ENCODE results near the gene SLC44A3.

The SLC44A3 gene, protein sequence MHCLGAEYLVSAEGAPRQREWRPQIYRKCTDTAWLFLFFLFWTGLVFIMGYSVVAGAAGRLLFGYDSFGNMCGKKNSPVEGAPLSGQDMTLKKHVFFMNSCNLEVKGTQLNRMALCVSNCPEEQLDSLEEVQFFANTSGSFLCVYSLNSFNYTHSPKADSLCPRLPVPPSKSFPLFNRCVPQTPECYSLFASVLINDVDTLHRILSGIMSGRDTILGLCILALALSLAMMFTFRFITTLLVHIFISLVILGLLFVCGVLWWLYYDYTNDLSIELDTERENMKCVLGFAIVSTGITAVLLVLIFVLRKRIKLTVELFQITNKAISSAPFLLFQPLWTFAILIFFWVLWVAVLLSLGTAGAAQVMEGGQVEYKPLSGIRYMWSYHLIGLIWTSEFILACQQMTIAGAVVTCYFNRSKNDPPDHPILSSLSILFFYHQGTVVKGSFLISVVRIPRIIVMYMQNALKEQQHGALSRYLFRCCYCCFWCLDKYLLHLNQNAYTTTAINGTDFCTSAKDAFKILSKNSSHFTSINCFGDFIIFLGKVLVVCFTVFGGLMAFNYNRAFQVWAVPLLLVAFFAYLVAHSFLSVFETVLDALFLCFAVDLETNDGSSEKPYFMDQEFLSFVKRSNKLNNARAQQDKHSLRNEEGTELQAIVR

GRCh38 chr1:94819945-94820746 lies at the start of gene SLC44A3:
TSS of gene SLC44A3 (plus strand) at chr1:94820357. CDS start at chr1:94820452, 95 bp downstream.
- in situ Hi-C loops (cut with MboI; ENCODE audit: low sequenced_read_pairs), result loop anchor here (25.0 kb wide), 1 partner anchor 758 kb away; no protein-coding TSS in a partner anchor

- in situ Hi-C loops (cut with MboI; ENCODE audit: low sequenced_read_pairs), result no loop called here
Observed at GRCh38 chr1:94772230-94772641, 47.9 kb upstream of the SLC44A3 start.

DNA sequence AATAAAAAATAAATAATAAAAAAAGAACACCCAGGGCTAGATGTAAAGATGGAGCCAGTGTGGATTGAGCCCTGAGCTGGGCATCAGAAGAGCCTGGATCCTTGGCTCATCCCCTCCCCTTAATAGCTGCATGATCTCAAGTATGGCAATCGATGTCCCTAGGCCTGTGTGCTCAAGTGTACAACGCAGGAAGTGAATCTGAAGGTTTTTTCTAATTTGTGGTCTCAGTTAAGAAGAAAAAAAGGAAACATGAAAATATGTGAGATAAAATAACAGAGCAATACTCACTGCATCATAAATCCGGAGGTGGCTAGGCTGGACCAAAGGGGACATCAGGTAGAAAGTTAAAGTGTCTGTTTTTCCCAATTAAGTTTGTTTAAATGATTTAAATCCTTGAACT lies 47.3 kb upstream of the SLC44A3 start:
- in situ Hi-C loops (cut with MboI; ENCODE audit: low sequenced_read_pairs), result no loop called here

- in situ Hi-C loops (cut with MboI; ENCODE audit: low sequenced_read_pairs), result no loop called here
Observed at GRCh38 chr1:94773296-94773809, 46.8 kb upstream of the SLC44A3 start.

- in situ Hi-C loops (cut with MboI; ENCODE audit: low sequenced_read_pairs), result no loop called here
Observed at GRCh38 chr1:94773931-94774422, 46.2 kb upstream of the SLC44A3 start.

DNA sequence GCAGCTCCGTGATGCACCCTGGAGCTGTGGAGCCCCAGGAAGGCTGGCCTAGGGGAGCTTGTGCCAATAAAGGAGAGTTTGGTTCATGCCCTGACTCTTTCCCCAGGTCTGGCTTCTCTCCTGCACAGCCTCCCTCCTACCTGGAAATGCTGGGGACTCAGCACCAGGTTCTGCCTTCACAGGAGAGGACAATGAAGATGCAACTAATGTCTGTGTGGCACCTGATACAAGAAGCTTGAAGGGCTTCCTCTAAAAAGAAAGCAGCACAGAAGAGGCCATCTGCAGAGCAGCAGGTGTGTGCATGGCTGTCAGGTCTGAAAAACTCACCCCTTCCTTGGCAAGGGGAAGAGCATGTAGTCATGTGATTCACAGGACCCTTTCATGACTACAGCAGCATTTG lies 43.7 kb upstream of the SLC44A3 start:
- in situ Hi-C loops (cut with MboI; ENCODE audit: low sequenced_read_pairs), result no loop called here

DNA sequence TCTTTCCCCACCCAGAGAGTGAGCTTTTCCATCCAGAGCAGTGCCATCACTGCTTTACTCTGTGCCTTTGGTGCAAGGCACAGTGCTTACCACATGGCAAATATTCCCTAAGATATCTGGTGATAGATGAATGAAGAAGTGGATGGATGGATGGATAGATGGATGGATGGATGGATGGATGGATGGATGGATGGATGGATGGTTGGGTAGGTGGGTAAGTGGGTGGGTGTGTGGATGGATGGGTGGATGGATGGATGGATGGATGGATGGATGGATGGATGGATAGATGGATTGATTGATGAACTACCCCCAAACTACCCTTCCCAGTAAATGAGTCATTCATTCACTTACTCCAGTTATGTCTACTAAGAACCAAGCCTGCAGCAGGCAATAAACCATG lies 42.9 kb upstream of the SLC44A3 start:
- in situ Hi-C loops (cut with MboI; ENCODE audit: low sequenced_read_pairs), result no loop called here

DNA sequence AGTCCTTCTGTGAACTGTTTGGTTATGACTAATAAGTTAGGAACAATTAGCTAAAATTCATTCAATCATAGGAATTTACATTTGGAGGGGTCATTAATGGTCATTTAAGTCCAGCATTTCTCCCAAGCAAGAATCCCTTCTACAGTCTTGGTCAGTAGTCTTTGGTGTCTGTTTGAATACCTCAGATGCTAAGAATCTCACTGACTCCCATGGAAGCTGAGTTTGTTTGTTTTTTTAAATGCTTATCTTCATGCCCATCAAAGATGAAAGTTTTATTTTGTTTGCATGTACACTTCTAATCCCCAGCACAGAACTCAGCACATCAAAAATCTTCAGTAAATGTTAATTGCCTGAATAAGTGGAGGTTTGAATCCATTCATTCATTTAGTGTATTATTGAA lies 41.3 kb upstream of the SLC44A3 start:
- in situ Hi-C loops (cut with MboI; ENCODE audit: low sequenced_read_pairs), result no loop called here

- in situ Hi-C loops (cut with MboI; ENCODE audit: low sequenced_read_pairs), result no loop called here
Observed at GRCh38 chr1:94783342-94784189, 36.6 kb upstream of the SLC44A3 start.

DNA sequence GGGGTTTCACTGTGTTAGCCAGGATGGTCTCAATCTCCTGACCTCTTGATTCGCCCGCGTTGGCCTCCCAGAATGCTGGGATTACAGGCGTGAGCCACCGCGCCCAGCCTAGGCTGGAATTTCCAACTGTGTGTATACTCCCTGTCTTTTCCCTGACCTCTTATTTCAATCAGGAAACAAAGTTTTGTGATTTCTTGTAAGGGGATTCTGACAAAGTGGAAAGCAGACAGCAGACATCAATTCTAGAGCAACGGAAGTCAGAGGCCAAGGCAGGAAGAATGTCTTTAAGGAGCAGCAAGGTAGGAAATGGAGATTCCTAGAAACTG lies 36.0 kb upstream of the SLC44A3 start:
- in situ Hi-C loops (cut with MboI; ENCODE audit: low sequenced_read_pairs), result no loop called here

DNA sequence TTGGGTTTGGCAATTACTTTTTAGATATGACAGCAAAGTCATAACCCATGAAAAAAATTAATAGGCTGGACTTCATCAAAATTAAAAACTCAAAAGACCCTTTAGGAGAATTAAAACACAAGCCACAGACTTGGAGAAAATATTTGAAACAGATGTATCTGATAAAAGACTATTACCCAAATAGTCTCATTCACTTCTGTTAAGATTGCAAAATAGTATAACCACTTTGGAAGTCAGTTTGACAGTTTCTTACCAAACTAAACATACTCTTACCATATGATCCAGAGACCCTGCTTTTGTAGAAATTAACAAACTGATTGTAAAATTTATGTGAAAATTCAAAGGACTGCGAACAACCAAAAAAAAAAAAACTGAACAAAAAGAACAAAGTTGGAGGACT lies 32.5 kb upstream of the SLC44A3 start:
- in situ Hi-C loops (cut with MboI; ENCODE audit: low sequenced_read_pairs), result no loop called here

DNA sequence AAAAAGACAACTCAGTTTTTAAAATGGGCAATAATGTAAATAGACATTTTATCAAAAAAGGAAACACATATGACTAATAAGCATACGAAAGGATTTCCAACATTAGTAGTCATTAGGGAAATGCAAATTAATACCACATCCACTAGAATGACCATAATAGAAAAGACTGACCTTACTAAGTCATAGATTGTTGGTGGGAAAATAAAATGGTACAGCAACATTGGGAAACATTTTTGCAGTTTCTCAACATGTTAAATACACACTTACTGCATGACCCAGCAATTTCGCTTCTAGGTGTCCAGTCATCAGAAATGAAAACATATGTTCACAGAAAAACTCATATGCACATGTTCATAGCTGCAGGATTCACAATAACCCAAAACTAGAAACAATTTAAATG lies 29.9 kb upstream of the SLC44A3 start:
- in situ Hi-C loops (cut with MboI; ENCODE audit: low sequenced_read_pairs), result no loop called here

DNA sequence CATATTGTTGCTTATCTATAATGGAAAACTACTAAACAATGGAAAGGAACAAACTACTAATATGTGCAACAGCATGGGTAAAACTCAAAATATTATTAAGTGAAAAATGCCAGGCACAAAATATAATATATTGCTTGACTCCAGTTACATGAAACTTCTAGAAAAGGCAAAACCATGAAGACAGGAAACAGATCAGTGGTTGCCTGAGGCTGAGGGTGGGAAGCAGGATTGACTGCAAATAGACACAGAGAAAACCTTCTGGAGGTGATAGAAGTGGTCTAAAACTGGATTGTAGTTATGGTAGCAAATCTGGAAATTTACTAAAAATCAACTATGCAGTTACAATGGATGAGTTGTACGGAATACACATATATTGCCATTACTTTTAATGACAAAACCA lies 29.5 kb upstream of the SLC44A3 start:
- in situ Hi-C loops (cut with MboI; ENCODE audit: low sequenced_read_pairs), result no loop called here

- in situ Hi-C loops (cut with MboI; ENCODE audit: low sequenced_read_pairs), result no loop called here
Observed at GRCh38 chr1:94792473-94793295, 27.5 kb upstream of the SLC44A3 start.

- in situ Hi-C loops (cut with MboI; ENCODE audit: low sequenced_read_pairs), result no loop called here
Observed at GRCh38 chr1:94793296-94793656, 26.9 kb upstream of the SLC44A3 start.

DNA sequence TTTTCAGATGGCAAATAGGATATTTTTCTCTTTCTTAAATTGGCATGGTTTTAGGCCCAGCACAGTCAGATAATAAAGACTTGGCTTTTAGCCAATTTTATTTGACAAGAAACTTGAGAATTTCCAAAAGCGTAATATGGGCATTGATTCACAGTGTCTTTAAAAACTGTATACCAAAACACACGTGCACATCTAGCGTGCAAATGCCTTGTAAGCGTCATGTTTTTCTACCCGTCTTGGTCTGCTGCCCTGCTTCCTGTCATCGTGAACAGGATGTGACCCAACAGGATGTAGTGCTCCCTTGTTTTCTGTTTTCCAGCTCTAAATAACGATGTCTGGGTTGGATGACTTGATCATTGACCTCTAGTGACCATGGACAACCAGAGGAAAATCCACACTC lies 24.7 kb upstream of the SLC44A3 start:
- in situ Hi-C loops (cut with MboI; ENCODE audit: low sequenced_read_pairs), result no loop called here

DNA sequence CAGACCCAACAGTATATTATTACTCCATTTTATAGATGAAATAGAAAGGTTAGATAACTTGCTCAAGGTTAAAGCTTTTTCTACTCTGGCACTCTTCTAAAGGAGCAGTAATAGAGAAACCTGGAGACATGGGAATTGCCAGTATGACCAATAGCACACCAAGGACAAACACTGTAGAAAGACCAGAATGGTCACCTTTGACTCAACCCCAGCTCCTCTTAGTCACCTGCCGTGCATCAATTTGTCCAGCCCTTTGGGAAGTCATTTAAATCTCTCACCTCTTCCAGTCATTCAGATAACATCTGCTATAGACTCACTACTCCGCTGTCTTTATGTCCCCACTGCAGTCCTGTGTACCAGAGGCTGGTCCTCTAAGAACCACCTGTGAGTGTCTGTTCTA lies 23.9 kb upstream of the SLC44A3 start:
- in situ Hi-C loops (cut with MboI; ENCODE audit: low sequenced_read_pairs), result no loop called here

DNA sequence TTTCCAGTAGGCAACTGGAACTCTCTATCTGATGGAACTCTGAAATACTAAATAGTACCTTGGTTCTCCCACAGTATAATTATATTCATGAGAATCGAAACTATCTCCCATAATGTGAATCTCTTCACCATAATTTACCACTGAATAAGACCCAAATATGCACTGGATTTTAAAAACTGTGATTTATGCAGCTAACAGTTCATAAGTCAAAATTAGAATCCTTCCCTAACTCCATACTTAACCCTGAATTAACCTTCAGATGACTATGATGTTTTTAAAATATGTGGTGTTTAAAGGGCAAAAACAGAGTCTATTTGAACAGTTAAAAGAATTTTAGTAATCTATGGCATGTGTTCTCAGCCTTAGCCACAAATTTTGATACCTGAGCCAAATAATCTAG lies 22.9 kb upstream of the SLC44A3 start:
- in situ Hi-C loops (cut with MboI; ENCODE audit: low sequenced_read_pairs), result no loop called here

GRCh38 chr1:94798054-94798453 lies 22.1 kb upstream of the SLC44A3 start:
- in situ Hi-C loops (cut with MboI; ENCODE audit: low sequenced_read_pairs), result no loop called here

GRCh38 chr1:94798462-94798861 lies 21.7 kb upstream of the SLC44A3 start:
- in situ Hi-C loops (cut with MboI; ENCODE audit: low sequenced_read_pairs), result no loop called here
